ENCODE measurements around the gene LRRC9. TPM values are rescaled to one million over a fixed set of nuclear protein-coding genes. Genes with fewer than 3 reads are reported as not detected.
"Not testable (repeated sequence)": the region's sequence is repeated elsewhere in the genome, so short reads cannot be mapped to it uniquely, and the experiment has no call there.

Gene LRRC9
- total RNA-seq, 1 experiment from 2014 or later: 0.77 TPM

DNA sequence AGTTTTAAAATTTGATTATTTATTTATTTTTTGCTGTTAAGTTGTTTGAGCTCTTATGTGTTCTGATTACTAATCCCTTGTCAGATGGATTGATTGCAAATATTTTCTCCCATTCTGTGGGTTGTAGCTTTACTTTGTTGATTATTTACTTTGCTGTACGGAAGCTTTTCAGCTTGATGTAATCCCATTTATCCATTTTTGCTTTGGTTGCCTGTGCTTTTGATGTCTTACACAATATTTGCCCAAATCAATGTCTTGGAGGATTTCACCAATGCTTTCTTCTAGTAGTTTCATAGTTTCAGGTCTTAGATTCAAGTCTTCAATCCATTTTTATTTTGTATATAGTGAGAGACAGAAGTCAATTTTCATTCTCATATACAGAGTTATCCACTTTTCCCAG is 115.2 kb downstream of the LRRC9 start:
- no peak for DNase-seq
- H3K4me1 Mint-ChIP-seq: no peaks in the 10 kb centered on the region
- no peaks in the 10 kb centered on the region for H4K20me1 ChIP-seq (ENCODE audit: control insufficient read depth, insufficient read depth, insufficient read length)
- H3K4me2 ChIP-seq (ENCODE audit: insufficient read depth, insufficient read length, low read length): no peak overlapping the region
- H3K4ac ChIP-seq (ENCODE audit: low read depth, low read length): no peak overlapping the region
- H3K79me1 ChIP-seq (ENCODE audit: insufficient read depth, low read depth, low read length, poor library complexity, severe bottlenecking): no peaks in the 10 kb centered on the region
- H3K4me1 ChIP-seq (ENCODE audit: insufficient read depth, low read length): no peaks in the 10 kb centered on the region
- no peak overlapping the region for H2BK5ac ChIP-seq (ENCODE audit: insufficient read length, low read length)
- H3K27me3 ChIP-seq (ENCODE audit: insufficient read depth, low read length): no peaks in the 10 kb centered on the region
- H3T11ph ChIP-seq (ENCODE audit: low read length): no peak overlapping the region
- no peaks in the 10 kb centered on the region for H3K9me3 ChIP-seq (ENCODE audit: control insufficient read depth, low read depth, low read length)
- H3K36me3 Mint-ChIP-seq (ENCODE audit: insufficient read depth in 1 of 3, low read depth in 3 of 3): no peaks in the 10 kb centered on the region
- no peak overlapping the region for H3K56ac ChIP-seq (ENCODE audit: insufficient read length, low read depth, low read length)
- no peak overlapping the region for H2BK120ac ChIP-seq (ENCODE audit: low read depth, low read length, poor library complexity, severe bottlenecking)
- H3K14ac ChIP-seq (ENCODE audit: insufficient read depth, low read length): no peak overlapping the region
- no peaks in the 10 kb centered on the region for H3K23me2 ChIP-seq (ENCODE audit: insufficient read length, low read depth, low read length, poor library complexity, severe bottlenecking)
- H3K9ac ChIP-seq (ENCODE audit: extremely low read depth, insufficient read length, low read length): no peak overlapping the region
- no peaks in the 10 kb centered on the region for H3K79me2 ChIP-seq (ENCODE audit: insufficient read depth, low read length)
- H3K18ac ChIP-seq (ENCODE audit: insufficient read length, low read depth, low read length): no peak overlapping the region
- no peak overlapping the region for H3K27ac Mint-ChIP-seq
- H4K91ac ChIP-seq (ENCODE audit: insufficient read length, low read depth, low read length): no peak overlapping the region
- H2BK15ac ChIP-seq (ENCODE audit: low read depth, low read length): no peak overlapping the region
- TF ChIP-seq, protein P1, sequence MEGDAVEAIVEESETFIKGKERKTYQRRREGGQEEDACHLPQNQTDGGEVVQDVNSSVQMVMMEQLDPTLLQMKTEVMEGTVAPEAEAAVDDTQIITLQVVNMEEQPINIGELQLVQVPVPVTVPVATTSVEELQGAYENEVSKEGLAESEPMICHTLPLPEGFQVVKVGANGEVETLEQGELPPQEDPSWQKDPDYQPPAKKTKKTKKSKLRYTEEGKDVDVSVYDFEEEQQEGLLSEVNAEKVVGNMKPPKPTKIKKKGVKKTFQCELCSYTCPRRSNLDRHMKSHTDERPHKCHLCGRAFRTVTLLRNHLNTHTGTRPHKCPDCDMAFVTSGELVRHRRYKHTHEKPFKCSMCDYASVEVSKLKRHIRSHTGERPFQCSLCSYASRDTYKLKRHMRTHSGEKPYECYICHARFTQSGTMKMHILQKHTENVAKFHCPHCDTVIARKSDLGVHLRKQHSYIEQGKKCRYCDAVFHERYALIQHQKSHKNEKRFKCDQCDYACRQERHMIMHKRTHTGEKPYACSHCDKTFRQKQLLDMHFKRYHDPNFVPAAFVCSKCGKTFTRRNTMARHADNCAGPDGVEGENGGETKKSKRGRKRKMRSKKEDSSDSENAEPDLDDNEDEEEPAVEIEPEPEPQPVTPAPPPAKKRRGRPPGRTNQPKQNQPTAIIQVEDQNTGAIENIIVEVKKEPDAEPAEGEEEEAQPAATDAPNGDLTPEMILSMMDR (conservative IDR thresholded peaks at IDR 0.05): no peak
- no peak overlapping the region for H3K23ac ChIP-seq (ENCODE audit: insufficient read length, low read depth, low read length)
- H3K27ac ChIP-seq (ENCODE audit: insufficient read length, low read depth, low read length): no peak overlapping the region
- H3K4me3 Mint-ChIP-seq: no peak overlapping the region
- no peak overlapping the region for H2AK5ac ChIP-seq (ENCODE audit: insufficient read length, low read length)
- H3K27me3 Mint-ChIP-seq (ENCODE audit: low read depth): no peaks in the 10 kb centered on the region
- H2AFZ ChIP-seq (ENCODE audit: low read length): no peak overlapping the region
- no CpG with 5 or more reads among the region's 1 CpG for WGBS (ENCODE audit: extremely low coverage, insufficient read length, low lambda C conversion rate)
- H2BK20ac ChIP-seq (ENCODE audit: low read depth, low read length, poor library complexity, severe bottlenecking): no peak overlapping the region
- H4K8ac ChIP-seq (replicated peaks; ENCODE audit: insufficient read length, low read depth, low read length): no peak overlapping the region
- no peak overlapping the region for H4K5ac ChIP-seq (ENCODE audit: insufficient read length, low read depth, low read length)
- peaks cover 6 to 9% of the 10 kb centered on the region in 2 experiments; a peak in 2 of 5 replicates for H3K9me3 Mint-ChIP-seq
- H2BK12ac ChIP-seq (ENCODE audit: insufficient read length, low read depth, low read length): no peak overlapping the region

DNA sequence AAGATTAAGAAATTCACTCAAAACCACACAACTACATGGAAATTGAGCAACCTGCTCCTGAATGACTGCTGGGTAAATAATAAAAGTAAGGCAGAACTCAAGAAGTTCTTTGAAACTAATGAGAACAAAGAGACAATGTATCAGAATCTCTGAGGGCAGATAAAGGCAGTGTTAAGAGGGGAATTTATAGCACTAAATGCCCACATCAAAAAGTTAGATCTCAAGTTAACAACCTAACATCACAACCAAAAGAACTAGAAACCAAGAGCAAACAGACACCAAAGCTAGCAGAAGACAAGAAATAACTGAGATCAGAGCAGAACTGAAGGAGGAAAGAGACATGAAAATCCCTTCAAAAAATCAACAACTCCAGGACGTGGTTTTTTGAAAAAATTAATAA is 128.0 kb downstream of the LRRC9 start:
- H3K9me3 ChIP-seq (ENCODE audit: control insufficient read depth, low read depth, low read length); H3K79me2 ChIP-seq (ENCODE audit: insufficient read depth, low read length); H3K79me1 ChIP-seq (ENCODE audit: insufficient read depth, low read depth, low read length, poor library complexity, severe bottlenecking); H3K27me3 ChIP-seq (ENCODE audit: insufficient read depth, low read length); H4K5ac ChIP-seq (ENCODE audit: insufficient read length, low read depth, low read length); DNase-seq; H3K4me3 Mint-ChIP-seq; H3T11ph ChIP-seq (ENCODE audit: low read length); H3K14ac ChIP-seq (ENCODE audit: insufficient read depth, low read length); H3K27me3 Mint-ChIP-seq (ENCODE audit: low read depth); H4K91ac ChIP-seq (ENCODE audit: insufficient read length, low read depth, low read length); H3K23me2 ChIP-seq (ENCODE audit: insufficient read length, low read depth, low read length, poor library complexity, severe bottlenecking); H3K4me1 ChIP-seq (ENCODE audit: insufficient read depth, low read length); H4K20me1 ChIP-seq (ENCODE audit: control insufficient read depth, insufficient read depth, insufficient read length); H3K4ac ChIP-seq (ENCODE audit: low read depth, low read length); H2BK15ac ChIP-seq (ENCODE audit: low read depth, low read length); H3K18ac ChIP-seq (ENCODE audit: insufficient read length, low read depth, low read length); H2AK5ac ChIP-seq (ENCODE audit: insufficient read length, low read length); H2BK12ac ChIP-seq (ENCODE audit: insufficient read length, low read depth, low read length); H2BK120ac ChIP-seq (ENCODE audit: low read depth, low read length, poor library complexity, severe bottlenecking); H3K27ac Mint-ChIP-seq; H3K56ac ChIP-seq (ENCODE audit: insufficient read length, low read depth, low read length); H3K4me1 Mint-ChIP-seq; H2BK20ac ChIP-seq (ENCODE audit: low read depth, low read length, poor library complexity, severe bottlenecking); H3K27ac ChIP-seq (ENCODE audit: insufficient read length, low read depth, low read length); H3K23ac ChIP-seq (ENCODE audit: insufficient read length, low read depth, low read length); H3K9ac ChIP-seq (ENCODE audit: extremely low read depth, insufficient read length, low read length); H3K4me2 ChIP-seq (ENCODE audit: insufficient read depth, insufficient read length, low read length); H2BK5ac ChIP-seq (ENCODE audit: insufficient read length, low read length); H2AFZ ChIP-seq (ENCODE audit: low read length); H4K8ac ChIP-seq (replicated peaks; ENCODE audit: insufficient read length, low read depth, low read length): not testable (repeated sequence)
- Mint-ChIP-seq H3K36me3 (ENCODE audit: insufficient read depth in 1 of 3, low read depth in 3 of 3) (peaks cover 0 to 13% (median 2%) of the 10 kb centered on the region in 3 experiments; a peak in 3 of 7 replicates), H3K9me3 (peaks cover 9 to 18% of the 10 kb centered on the region in 2 experiments; a peak in 4 of 5 replicates)
- WGBS (ENCODE audit: extremely low coverage, insufficient read length, low lambda C conversion rate): no CpG with 5 or more reads among the region's 1 CpG
